Measurements from ENCODE around the gene RAB6B. TPM values are rescaled to one million over a fixed set of nuclear protein-coding genes. Genes with fewer than 3 reads are reported as not detected.

Gene RAB6B
- total RNA-seq, 1 experiment from 2014 or later = 14.1 TPM

DNA sequence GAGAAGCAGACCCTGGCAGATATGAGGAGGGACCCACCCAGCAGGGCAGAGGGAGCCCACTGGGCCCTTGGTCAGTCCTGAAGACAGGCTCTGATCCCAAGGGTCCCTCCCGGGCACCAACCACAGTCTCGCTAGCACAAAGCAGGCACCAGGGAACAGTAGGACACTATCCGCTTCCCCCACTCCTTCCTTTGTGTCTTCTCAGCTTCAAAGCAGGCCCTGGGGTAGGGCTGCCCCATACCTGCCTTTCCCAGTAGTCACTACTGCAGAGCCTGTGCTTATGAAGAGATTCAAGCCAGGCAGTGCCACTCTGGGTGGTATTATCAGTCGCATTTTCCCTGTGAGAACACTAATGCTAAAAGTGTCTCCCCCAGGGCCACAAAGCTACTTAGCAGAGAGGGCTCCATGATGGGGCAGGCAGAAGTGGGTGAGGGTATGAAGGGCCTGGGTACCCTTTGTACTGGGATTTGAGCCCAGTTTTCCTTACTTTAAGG, 57.3 kb downstream of the RAB6B start:
- H3K4me1 ChIP-seq (ENCODE audit: control insufficient read depth in 1 of 2, insufficient read depth in 2 of 2, low read length in 2 of 2) = no peaks in the 10 kb centered on the region
- intact Hi-C loops (cut with micrococcal nuclease) = no loop called here
- ATAC-seq = no peak
- no peaks in the 10 kb centered on the region for H3K79me2 ChIP-seq (ENCODE audit: insufficient read depth, low read length)
- no peaks in the 10 kb centered on the region for H3K9me2 ChIP-seq (ENCODE audit: insufficient read depth)
- no TSS peak for BruUV-seq (replicated peaks)
- ChIA-PET RAD21 (ENCODE audit: low non-redundant PET in 1 of 2, low total read pairs in 2 of 2, uncharacterized antibody in 2 of 2, unreplicated experiment in 2 of 2) (no interaction called here), CTCF (no interaction called here), POLR2A (no interaction called here)
- H2AFZ ChIP-seq (ENCODE audit: low read depth, low read length, poor library complexity, severe bottlenecking) = no peak overlapping the region
- TF ChIP-seq POLR2A (IDR thresholded peaks at IDR 0.05; ENCODE audit: borderline replicate concordance, extremely low read depth, insufficient read depth, insufficient read length) = no peak
- no peaks in the 10 kb centered on the region for H3K27me3 ChIP-seq (ENCODE audit: insufficient read depth, low read length)
- no peaks in the 10 kb centered on the region for H3K9me3 ChIP-seq (ENCODE audit: control insufficient read depth in 1 of 2, insufficient read depth in 1 of 2, low read depth in 1 of 2, low read length in 2 of 2)
- H3K4me3 ChIP-seq (replicated peaks in 1 of 2; ENCODE audit: low read depth in 1 of 2, low read length in 2 of 2) = no peak overlapping the region
- no peaks in the 10 kb centered on the region for H3K36me3 ChIP-seq (ENCODE audit: control insufficient read depth in 1 of 2, insufficient read depth in 2 of 2, low read length in 2 of 2)
- no peak overlapping the region for H3K9ac ChIP-seq (ENCODE audit: low read length)
- no peak overlapping the region for H3K4me2 ChIP-seq (ENCODE audit: low read length)
- H4K20me1 ChIP-seq (ENCODE audit: insufficient read depth) = no peaks in the 10 kb centered on the region
- DNase-seq (ENCODE audit: low read depth, low spot score) = no peak
- H3K27ac ChIP-seq (ENCODE audit: low read depth, low read length) = no peak overlapping the region

DNA sequence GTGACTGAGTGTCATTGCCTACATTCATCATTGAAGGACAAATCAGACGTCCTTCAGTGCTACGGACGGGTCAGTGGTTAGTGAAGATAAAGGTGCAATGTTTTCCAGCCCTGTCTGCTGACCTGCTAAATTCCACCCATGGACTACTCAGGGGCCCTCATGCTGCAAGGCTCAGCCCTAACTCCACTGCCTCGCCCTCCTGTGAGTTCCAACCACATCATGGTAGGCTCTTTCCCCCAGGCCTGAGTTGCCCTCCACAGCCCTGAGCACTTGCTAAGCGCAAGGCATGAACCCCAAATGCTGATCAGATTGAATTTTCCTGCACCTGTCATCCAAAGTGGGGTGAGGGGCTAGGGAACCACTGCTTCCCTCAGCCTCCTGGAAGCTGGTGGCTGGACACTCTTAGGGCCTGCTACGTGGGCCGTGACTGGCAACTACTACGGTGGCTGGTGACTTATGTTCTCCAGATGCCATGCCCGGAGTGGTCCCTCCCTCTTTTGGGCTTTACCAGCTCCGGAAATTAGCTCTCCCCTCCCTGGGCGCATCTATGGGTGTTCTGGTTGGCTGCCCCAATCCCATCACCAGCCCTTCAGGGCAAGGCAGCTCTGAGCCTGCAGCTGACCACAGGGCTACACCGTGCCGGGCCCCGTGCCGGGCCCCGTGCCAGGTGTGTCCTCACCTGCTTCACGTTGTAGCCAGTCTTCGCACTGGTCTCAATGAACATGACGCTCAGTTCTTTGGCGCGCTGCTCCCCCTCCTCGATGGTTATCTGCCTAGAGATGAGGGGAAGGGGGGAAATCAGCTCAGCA, 58.0 kb downstream of the RAB6B start:
- no peak overlapping the region for H2AFZ ChIP-seq (ENCODE audit: low read depth, low read length, poor library complexity, severe bottlenecking)
- intact Hi-C loops (cut with micrococcal nuclease) = no loop called here

More for the DNA sequence above, 58.0 kb downstream of the RAB6B start:
- Histone ChIP-seq H3K9me2 (ENCODE audit: insufficient read depth) (no peaks in the 10 kb centered on the region), H3K79me2 (ENCODE audit: insufficient read depth, low read length) (no peaks in the 10 kb centered on the region), H3K4me3 (replicated peaks in 1 of 2; ENCODE audit: low read depth in 1 of 2, low read length in 2 of 2) (no peak overlapping the region), H3K36me3 (ENCODE audit: control insufficient read depth in 1 of 2, insufficient read depth in 2 of 2, low read length in 2 of 2) (no peaks in the 10 kb centered on the region), H3K27me3 (ENCODE audit: insufficient read depth, low read length) (no peaks in the 10 kb centered on the region), H3K4me2 (ENCODE audit: low read length) (no peak overlapping the region), H3K9me3 (ENCODE audit: control insufficient read depth in 1 of 2, insufficient read depth in 1 of 2, low read depth in 1 of 2, low read length in 2 of 2) (no peaks in the 10 kb centered on the region), H3K9ac (ENCODE audit: low read length) (no peak overlapping the region), H4K20me1 (ENCODE audit: insufficient read depth) (no peaks in the 10 kb centered on the region), H3K4me1 (ENCODE audit: control insufficient read depth in 1 of 2, insufficient read depth in 2 of 2, low read length in 2 of 2) (no peaks in the 10 kb centered on the region), H3K27ac (ENCODE audit: low read depth, low read length) (no peak overlapping the region)
- ChIA-PET RAD21 (ENCODE audit: low non-redundant PET in 1 of 2, low total read pairs in 2 of 2, uncharacterized antibody in 2 of 2, unreplicated experiment in 2 of 2) (no interaction called here), POLR2A (no interaction called here), CTCF (no interaction called here)
- ATAC-seq (no peak), DNase-seq (ENCODE audit: low read depth, low spot score) (no peak)
- TF ChIP-seq, protein P1, sequence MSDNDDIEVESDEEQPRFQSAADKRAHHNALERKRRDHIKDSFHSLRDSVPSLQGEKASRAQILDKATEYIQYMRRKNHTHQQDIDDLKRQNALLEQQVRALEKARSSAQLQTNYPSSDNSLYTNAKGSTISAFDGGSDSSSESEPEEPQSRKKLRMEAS (IDR thresholded peaks at IDR 0.05) = no peak
- TF ChIP-seq ELF1 (IDR thresholded peaks at IDR 0.05; ENCODE audit: borderline replicate concordance, low read depth) = no peak
- no peak for TF ChIP-seq JUND (IDR thresholded peaks at IDR 0.05)
- TF ChIP-seq TCF7L2 (IDR thresholded peaks at IDR 0.05; ENCODE audit: borderline replicate concordance, extremely low read depth, insufficient read depth, insufficient read length) = no peak
- no peak for TF ChIP-seq CEBPB (IDR thresholded peaks at IDR 0.05; ENCODE audit: low read depth)
- TF ChIP-seq YY1 (IDR thresholded peaks at IDR 0.05; ENCODE audit: extremely low read depth, insufficient replicate concordance, low read depth, low read length) = no peak
- no peak for TF ChIP-seq ZNF274 (IDR thresholded peaks at IDR 0.05; ENCODE audit: low read depth, low read length)
- TF ChIP-seq EZH2 (IDR thresholded peaks at IDR 0.05) = no peak
- no peak for TF ChIP-seq SIN3A (IDR thresholded peaks at IDR 0.05; ENCODE audit: low read depth)
- no peak for TF ChIP-seq EZH2phosphoT487 (IDR thresholded peaks at IDR 0.05; ENCODE audit: borderline replicate concordance)
- TF ChIP-seq, protein P2, sequence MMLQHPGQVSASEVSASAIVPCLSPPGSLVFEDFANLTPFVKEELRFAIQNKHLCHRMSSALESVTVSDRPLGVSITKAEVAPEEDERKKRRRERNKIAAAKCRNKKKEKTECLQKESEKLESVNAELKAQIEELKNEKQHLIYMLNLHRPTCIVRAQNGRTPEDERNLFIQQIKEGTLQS (IDR thresholded peaks at IDR 0.05) = no peak
- no peak for TF ChIP-seq RAD21 (IDR thresholded peaks at IDR 0.05; ENCODE audit: low read depth)
- TF ChIP-seq CBX3 (IDR thresholded peaks at IDR 0.05; ENCODE audit: low read depth) = no peak
- no peak for TF ChIP-seq EGR1 (IDR thresholded peaks at IDR 0.05; ENCODE audit: low read depth)
- TF ChIP-seq SRF (IDR thresholded peaks at IDR 0.05; ENCODE audit: low read depth) = no peak
- no peak for TF ChIP-seq POLR2AphosphoS5 (IDR thresholded peaks at IDR 0.05; ENCODE audit: low read depth, low read length)
- TF ChIP-seq, protein P3, sequence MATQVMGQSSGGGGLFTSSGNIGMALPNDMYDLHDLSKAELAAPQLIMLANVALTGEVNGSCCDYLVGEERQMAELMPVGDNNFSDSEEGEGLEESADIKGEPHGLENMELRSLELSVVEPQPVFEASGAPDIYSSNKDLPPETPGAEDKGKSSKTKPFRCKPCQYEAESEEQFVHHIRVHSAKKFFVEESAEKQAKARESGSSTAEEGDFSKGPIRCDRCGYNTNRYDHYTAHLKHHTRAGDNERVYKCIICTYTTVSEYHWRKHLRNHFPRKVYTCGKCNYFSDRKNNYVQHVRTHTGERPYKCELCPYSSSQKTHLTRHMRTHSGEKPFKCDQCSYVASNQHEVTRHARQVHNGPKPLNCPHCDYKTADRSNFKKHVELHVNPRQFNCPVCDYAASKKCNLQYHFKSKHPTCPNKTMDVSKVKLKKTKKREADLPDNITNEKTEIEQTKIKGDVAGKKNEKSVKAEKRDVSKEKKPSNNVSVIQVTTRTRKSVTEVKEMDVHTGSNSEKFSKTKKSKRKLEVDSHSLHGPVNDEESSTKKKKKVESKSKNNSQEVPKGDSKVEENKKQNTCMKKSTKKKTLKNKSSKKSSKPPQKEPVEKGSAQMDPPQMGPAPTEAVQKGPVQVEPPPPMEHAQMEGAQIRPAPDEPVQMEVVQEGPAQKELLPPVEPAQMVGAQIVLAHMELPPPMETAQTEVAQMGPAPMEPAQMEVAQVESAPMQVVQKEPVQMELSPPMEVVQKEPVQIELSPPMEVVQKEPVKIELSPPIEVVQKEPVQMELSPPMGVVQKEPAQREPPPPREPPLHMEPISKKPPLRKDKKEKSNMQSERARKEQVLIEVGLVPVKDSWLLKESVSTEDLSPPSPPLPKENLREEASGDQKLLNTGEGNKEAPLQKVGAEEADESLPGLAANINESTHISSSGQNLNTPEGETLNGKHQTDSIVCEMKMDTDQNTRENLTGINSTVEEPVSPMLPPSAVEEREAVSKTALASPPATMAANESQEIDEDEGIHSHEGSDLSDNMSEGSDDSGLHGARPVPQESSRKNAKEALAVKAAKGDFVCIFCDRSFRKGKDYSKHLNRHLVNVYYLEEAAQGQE (IDR thresholded peaks at IDR 0.05; ENCODE audit: low read depth) = no peak
- BruUV-seq (replicated peaks) = no TSS peak

All from HCT116 (cell line).